Measurements from ENCODE around the gene CBX5.
"Not testable (repeated sequence)": the region's sequence is repeated elsewhere in the genome, so short reads cannot be mapped to it uniquely, and the experiment has no call there.

The CBX5 gene

GRCh38 chr12:54265364-54265812 is 14.5 kb downstream of the CBX5 start:
- DNase-seq: no peak

GRCh38 chr12:54262403-54262925 is 17.5 kb downstream of the CBX5 start:
- DNase-seq: no peak

GRCh38 chr12:54261815-54262402 is 18.0 kb downstream of the CBX5 start:
- DNase-seq: no peak

- DNase-seq: peak; percentile 94
These were observed 20.5 kb downstream of the CBX5 start for GRCh38 chr12:54259194-54260011.

- no peak for DNase-seq
These were observed 21.7 kb downstream of the CBX5 start for GRCh38 chr12:54258201-54258681.

- no peak for DNase-seq
These were observed 22.6 kb downstream of the CBX5 start for GRCh38 chr12:54257332-54257731.

GRCh38 chr12:54253240-54253639 is 26.7 kb downstream of the CBX5 start:
- no peak for DNase-seq

- DNase-seq: no peak
These were observed 28.1 kb downstream of the CBX5 start for GRCh38 chr12:54251667-54252284.

GRCh38 chr12:54249489-54249888 is 30.4 kb downstream of the CBX5 start:
- no peak for DNase-seq

GRCh38 chr12:54246011-54246641 is 33.8 kb downstream of the CBX5 start:
- no peak for DNase-seq

- no peak for DNase-seq
These were observed 38.8 kb downstream of the CBX5 start for GRCh38 chr12:54240971-54241588.

- no peak for DNase-seq
These were observed 39.8 kb downstream of the CBX5 start for GRCh38 chr12:54240129-54240528.

GRCh38 chr12:54239620-54240019 is 40.3 kb downstream of the CBX5 start:
- no peak for DNase-seq

- DNase-seq: no peak
These were observed 41.4 kb downstream of the CBX5 start for GRCh38 chr12:54238531-54238930.

- DNase-seq: no peak
These were observed 47.1 kb downstream of the CBX5 start for GRCh38 chr12:54232790-54233189.

GRCh38 chr12:54231269-54231668 is 48.7 kb downstream of the CBX5 start:
- DNase-seq: not testable (repeated sequence)

GRCh38 chr12:54230555-54230954 is 49.4 kb downstream of the CBX5 start:
- no peak for DNase-seq

- no peak for DNase-seq
These were observed 50.2 kb downstream of the CBX5 start for GRCh38 chr12:54229624-54230212.

GRCh38 chr12:54228471-54228870 is 51.5 kb downstream of the CBX5 start:
- no peak for DNase-seq

- not testable (repeated sequence) for DNase-seq
These were observed 52.0 kb downstream of the CBX5 start for GRCh38 chr12:54227927-54228326.

GRCh38 chr12:54227376-54227775 is 52.5 kb downstream of the CBX5 start:
- no peak for DNase-seq

- no peak for DNase-seq
These were observed 54.3 kb downstream of the CBX5 start for GRCh38 chr12:54225666-54226065.

Measured in right hindlimb (tissue), 1 donor.